Activated T-helper 1 cell treated with Interleukin-2 at 50 U/mL for 16 hours (primary cell): ENCODE results near the gene MERTK.
"Not testable (repeated sequence)": the region's sequence is repeated elsewhere in the genome, so short reads cannot be mapped to it uniquely, and the experiment has no call there.

Experiments
- DNase-seq: peaks from one replicate; pipeline ENCODE4 v3.0.0-alpha.2; 2020; ENCODE audit warnings: low read depth

Gene MERTK

DNA sequence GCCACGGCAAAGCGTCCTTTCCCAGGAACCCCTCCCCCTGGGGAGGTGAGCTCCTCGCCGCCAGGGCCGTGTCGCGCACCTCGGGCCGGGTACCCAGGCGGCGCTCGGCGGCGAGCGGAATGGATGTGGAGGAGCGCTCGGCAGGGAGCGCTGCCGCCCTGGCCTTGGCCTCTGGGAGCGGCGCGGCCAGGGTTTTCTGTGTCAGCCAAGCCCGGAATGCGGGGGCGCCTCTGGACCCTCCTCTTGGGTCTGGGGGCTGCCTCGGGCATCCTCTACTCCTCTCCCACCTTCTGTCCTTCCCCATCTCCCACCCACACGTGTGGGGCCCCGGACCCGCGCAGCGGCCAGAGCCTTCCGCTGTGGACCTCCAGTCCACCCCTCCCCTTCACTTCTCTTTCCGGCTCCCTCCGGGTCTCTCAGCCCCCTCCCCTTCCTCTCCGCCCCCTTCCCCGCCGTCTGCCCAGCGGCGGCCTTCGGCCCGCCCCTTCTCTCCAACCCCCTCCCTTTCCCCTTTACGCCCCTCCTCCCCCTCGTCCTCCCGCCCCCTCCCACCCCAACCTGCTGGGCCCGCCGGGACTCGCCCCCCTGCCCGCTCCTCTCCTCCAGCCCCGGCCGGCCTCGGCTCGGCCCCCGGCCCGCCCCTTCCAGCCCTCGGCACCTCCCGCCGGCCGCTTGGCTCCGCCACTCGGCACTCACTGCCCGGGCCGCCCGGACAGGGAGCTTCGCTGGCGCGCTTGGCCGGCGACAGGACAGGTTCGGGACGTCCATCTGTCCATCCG lies at the start of gene MERTK:
TSS of gene MERTK (plus strand) at position 684 of the 779 bp plus-strand sequence. CDS start 129 bp downstream, outside the sequence.
- DNase-seq, result peak; percentile 22

DNA sequence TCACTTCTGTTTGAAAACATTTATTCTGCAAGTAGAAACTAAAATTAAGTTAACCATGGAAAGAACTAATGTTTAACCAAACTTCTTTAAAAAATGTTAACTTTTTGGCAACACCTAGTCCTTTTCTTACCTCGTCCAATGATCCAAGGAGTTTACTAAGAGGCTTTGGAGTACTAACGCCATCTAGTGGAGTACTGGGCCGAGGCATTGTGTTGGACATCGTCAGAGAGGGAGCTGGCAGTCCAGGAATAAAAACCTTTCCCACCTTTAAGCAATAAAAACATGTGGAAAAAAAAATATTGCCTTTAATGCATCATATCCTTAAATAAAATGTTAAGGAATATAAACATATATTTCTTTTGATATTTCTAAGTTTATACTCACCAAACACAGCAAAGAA lies 47.8 kb upstream of the MERTK start:
- not testable (repeated sequence) for DNase-seq

DNA sequence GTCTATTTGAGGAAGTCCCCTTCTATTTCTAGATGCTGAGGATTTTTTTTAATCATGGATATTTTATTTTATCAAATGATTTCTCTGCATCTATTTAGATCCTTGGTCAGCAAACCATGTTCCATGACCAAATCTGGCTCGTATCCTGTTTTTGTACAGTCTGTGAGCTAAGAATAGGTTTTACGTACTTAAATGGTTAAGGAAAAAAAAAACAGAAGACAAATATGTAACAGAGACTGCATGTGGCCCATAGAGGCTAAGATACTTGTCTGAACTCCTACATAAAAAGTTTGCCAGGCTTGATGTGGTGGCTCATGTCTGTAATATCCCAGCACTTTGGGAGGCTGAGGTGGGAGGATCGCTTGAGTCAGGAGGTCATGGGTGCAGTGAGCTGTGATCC lies 45.9 kb upstream of the MERTK start:
- not testable (repeated sequence) for DNase-seq

DNA sequence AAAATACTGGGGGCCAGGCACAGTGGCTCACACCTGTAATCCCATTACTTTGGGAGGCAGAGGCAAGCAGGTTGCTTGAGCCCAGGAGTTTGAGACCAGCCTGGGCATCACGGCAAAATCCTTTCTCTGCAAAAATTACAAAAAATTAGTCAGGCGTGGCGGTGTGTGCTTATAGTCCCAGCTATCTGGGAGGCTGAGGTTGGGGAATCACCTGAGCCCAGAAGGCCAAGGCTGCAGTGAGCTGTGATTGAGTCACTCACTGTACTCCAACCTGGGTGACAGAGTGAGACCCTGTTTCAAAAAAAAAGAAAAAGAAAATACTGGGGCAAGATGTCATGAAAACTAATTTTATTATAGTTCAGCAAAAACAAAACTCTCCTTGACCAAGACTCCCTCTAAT lies 38.4 kb upstream of the MERTK start:
- not testable (repeated sequence) for DNase-seq

DNA sequence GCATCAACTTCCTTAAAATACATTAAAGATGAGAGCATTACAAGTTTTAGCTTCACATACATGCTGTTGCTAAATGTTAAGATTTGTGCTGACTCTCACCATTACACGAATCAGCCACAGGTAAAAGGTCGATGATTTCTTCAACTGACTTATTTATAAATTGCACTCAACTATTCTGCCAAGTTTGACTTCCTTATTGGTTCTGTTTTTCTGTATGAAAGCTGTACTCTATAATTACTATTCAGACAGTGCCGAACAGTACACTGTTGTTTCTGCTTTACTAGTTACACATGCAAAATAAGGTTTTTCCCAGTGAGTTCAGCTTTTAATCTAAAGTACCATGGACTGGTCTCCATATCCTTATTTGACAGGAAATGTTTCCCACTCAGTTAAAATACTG lies 33.3 kb upstream of the MERTK start:
- DNase-seq, result not testable (repeated sequence)

DNA sequence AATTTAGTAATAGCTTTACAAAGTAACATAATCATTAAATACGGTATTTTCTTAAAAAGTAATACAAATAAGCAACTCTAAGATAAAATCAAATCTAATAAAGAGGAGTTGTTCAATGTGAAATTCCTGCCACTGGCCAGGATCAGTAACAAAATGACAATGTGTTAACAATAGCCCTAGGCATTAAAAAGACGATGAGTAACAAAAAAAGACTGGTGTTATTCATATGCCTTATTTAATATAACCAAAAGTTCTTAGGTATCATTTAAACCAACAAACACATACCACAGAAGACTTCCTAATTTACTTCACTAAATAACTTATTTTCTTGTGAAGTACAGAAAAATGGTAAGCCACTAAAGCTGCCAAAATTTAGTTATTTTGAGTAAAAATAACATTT lies 25.6 kb upstream of the MERTK start:
- DNase-seq, result not testable (repeated sequence)

DNA sequence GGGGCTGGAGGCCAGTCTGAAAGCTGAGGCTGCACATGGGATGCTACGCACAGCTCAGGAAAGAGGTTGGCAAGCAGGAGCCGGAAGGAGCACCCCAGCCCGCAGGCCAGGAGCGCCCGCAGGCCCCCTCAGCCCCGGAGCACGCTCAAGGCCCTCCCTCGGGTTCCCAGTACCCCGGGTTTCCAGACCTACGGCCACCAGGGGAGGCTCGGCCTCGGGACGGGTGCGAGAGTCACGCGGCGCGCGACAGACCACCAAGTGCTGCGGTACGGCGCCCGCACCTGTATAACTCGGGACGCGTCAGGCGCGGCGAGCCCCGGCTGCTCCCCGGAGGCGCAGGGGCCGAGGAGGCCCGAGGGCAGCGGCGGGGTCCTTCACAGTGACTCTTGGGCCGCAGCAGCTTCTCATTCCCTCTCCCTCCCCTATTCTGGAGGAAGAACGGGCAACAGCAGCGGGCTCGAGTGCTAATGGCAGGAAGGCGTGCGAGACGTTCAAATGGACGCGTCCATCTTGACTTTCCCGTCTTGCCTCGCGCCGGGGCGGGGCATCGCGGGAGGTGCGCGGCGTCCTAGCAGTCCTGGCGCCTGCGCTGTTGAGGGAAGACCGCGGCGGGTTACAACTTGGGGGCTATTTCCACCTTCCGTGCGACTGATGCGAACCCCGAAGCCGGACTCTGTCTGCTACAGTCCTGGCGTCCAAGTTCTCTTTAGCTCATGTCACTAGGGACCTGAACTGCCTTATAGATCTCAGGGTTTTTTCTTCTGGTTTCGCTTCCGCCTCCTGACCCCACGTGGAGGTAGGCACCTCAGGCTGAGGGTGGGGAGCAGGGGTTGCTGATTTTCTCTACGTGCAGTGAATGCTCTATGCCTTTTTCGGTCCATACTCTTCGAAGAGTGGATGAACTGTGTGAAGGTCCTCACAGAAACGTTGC lies 14.5 kb upstream of the MERTK start, which contains the start of gene ANAPC1:
TSS of gene ANAPC1 (minus strand) at position 533 of the 931 bp plus-strand sequence. CDS start 3,368 bp downstream, outside the sequence.
- peak; percentile 74 for DNase-seq

DNA sequence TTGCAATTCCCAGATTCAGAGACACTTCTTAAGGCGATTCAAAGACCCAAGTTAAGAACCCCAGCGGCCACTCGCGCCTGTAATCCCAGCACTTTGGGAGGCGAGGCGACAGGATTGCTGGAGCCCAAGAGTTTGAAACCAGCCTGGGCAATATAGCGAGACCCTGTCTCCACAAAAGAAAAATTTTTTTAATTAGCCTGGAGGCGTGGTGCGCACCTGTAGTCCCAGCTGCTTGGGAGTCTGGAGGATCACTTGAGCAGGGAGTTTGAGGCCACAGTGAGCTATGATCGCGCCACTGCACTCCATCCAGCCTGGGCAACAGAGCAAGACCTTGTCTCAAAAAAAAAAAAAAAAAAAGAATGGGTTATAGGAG lies 13.8 kb upstream of the MERTK start:
- no peak for DNase-seq

DNA sequence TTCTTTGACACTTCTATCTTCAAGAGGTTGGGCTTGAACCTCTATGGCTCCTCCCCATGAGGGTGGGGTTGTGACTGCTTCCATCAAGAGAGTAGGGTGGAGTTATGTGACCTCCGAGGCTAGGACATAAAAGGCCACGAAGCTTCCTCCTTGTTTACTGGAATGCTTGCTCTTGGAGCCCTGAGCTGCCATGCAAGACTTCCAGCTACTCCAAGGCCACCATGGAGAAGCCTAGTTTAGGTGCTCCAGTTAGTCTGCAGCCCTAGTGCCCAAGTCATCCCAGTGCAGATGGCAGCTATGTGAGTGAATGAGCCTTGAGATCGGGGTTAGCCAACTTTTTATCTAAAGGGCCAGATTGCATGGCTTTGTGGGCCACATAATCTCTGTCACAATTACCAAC lies 2.4 kb upstream of the MERTK start:
- no peak for DNase-seq

DNA sequence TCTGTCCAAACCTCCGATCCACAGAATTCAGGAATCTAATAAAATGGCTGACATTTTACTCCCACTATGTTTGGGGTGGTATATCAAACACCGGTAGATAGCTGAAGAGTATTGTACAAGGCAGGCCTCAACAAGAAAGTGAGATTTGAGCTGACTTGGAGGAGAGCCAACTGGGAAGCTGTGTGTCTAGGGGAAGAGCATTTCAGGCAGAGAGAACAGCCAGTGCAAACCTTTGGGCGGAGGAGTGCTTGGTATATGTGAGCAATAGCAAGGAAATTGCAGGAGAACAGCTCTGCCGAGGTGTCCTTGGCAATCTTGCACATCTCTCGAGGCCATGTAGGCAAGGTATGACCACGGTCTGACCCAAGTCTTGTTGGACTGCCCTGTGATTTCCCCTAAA lies 1.8 kb upstream of the MERTK start:
- DNase-seq, result no peak

DNA sequence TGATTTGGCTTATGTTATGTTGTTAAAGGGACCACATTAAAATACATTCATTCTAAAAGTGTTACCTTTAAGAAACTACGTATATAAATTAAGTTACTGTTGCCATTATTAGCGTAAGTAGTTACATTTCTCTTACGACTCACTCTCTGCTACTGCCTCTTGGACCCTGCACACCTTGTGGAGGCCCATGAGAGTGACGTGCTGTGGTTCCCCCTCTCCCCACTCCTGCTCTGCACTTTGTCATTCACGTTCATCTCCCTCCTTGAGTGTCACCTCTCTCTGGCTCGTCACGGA lies 830 bp upstream of the MERTK start:
- DNase-seq, result no peak

DNA sequence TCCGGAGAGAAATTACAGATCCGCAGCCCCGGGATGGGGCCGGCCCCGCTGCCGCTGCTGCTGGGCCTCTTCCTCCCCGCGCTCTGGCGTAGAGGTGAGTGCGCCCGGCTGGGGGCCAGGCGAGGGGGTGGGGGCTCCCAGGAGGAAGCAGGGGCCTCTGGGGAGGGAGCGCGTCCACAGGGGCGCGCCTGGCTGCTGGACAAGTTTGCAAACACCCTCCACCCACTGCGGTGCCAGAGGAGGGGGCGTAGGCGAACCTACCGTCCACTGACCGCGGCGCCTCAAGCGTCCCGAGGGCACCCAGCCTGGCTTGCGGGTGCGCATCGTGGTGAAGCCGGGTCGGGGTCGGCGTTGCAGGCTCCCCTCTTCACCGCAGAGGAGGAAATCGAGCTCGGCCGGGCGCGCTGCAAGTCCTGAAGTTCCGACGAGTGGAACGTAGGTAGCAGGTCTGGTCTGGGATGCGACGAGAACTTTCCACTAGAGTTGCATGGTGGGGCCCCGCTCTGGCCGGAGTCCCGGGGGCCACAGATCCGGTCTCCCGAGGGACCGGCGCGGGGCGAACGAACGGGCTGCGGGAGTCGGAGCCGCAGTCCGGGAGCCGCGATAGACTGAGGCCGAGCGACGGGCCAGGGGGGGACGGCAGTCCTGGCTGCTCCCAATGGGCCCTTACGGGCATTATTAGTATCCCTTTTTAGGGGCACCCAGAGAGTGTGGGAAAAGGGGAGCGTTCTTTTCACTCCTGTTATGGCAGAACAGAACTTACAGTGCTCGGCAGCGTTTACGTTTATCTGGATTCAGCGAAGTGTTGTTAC lies 502 bp downstream of the MERTK start:
- peak; percentile 1 for DNase-seq

DNA sequence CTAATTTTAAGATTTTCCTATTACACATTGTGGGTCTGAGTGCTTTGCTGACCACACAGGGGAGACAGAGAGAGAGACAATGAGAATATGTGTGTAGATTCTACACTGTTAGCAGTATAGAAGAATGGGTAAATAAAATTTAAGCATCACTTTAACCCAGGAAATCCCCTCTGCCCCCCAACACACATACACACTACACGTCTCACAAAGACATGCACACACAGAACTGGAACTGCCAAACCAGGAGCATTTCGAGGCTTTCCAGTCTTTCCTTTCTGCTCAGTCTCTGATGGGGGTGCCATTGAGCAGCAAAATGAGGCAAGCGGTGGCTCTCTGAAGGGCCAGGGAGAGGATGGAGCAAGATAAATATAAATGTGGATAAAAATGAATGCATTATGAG lies 2.5 kb downstream of the MERTK start:
- DNase-seq, result no peak

DNA sequence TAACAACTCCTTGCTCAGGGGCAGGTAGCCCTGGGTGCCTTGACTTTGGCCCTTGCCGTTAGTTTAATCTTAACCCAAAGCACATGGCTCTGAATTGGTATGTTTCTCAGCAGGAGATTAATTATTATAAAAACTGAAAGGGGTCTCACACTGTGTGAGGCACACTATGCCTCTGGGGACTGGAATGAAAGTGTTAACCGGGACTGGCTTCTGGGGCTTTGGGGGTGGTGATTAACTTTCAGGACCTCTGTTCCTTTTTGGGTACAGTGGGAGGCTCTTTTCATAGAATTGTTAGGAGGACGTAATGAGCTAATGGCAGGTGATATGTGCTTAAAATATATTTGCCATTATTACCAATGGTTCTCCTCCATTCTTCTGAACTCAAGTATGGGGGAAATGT lies 5.1 kb downstream of the MERTK start:
- no peak for DNase-seq

DNA sequence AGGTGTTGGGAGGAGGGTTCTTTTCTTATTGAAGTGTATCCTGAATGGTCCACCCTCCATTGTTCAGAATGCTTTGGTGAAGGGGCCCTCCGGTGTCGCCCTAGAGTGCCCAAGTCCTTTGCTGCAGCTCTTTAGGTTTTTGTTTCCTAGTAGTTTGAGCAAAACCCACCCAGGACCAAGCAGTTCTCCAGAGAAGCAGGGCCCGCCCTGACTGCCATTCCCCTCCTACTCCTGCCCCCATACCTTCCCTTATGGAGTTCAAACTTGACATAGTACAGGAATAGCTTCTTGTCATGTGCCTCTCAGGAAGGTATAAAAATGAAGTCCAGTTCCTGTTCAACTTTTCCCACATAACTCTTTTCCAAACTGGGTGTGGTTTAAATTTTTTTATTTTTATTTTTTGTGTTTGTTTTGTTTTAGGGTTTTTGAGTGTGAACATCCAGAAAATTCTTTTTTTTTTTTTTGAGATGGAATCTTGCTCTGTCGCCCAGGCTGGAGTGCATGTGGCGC lies 5.6 kb downstream of the MERTK start:
- no peak for DNase-seq

DNA sequence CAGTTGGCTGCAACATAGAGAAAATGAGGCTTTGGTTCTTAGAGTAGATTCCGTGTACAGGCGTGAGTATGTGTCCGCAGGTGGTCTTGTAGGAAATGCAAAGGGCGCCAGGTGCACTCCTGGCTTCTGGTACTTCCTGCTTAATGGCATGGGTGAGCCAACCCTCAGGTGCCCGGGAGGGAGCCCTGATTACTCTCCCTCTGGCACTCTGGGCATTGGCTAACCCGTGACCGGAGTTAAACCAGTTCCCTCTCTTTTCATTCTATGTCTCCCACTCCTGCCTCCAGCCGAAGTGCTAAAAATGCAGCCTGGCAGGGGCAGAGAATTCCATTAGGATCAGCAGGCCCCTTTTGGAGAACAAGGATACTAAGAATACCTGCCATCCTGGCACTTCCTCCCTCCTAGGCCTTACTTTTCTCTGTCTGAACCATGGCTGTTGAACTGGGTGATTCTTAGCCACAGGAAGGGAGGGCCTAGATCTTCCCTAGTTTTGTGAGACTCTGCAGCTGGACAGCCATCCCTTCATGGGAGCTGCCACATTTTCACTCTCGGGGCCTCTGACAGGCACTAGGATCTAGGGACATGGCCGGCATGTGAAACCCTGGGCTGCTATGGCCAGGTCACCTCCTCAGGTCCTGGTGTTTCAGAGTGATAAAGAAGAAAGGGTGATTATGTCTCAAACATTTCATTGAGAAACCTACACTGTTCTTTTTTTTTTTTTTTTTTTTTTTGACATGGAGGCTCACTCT lies 6.5 kb downstream of the MERTK start:
- DNase-seq, result no peak

DNA sequence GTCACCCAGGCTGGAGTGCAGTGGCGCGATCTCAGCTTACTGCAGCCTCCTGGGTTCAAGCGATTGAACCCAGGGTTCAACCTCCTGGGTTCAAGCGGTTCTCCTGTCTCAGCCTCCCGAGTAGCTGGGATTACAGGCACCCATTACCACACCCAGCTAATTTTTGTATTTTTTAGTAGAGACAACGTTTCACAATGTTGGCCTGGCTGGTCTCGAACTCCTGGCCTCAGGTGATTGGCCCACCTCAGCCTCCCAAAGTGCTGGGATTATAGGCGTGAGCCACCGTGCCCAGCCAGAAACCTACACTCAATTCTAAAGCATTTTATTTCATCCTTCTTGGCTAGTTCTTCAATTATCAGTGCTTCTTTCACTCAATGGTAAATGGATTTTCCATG lies 7.1 kb downstream of the MERTK start:
- DNase-seq, result not testable (repeated sequence)

DNA sequence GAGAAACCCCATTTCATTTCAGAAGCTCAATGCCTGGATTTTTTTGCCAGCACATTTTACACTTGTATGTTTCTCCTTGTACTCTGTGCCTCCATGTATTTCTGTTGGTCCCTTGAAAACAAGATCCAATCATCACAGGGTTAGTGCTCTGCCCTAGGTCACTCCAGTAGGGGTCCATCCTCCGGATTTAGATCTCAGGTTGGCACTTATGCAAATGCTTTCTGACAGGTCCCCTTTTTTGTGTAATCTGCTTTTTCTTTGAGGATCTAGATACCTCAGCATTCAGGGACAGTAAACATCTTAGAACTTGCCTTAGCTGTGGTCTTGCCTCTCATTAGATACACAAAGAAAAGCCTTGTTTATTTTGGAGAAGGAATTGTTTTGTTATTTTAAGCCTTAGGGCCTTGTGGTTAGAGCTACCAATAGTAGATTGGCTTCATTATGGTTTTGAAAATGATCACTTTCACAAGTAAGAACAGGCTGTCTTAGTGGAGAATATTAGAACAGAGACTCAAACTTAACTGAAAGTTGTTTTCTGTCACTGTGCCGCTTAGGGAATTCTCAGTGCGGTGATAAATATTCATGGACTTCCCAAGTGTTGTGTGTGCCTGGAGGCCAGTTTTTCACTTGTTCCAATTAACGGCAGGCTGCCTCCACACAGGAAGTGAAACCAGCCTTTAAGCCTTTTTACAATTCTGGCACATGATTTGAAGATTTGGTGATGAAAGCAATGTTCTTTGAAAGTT lies 7.8 kb downstream of the MERTK start:
- DNase-seq, result no peak

DNA sequence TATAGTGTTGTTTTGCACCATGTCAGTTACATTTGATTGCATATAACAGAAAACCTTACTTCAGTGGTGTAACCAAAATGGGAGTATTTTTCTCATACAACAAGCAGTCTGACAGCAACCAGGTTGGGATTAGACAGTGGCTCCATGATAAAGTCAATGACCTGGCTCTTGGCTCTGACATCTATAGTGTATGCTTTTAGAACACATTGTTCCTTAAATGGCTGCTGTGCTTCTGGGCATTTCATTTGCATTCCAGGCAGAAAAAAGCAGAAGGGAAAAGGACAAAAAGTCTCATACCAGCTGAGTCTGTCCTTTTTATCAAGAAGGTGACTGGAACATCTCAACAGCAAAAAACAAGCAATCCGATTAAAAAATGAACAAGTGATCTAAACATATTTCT lies 10.2 kb downstream of the MERTK start:
- no peak for DNase-seq

DNA sequence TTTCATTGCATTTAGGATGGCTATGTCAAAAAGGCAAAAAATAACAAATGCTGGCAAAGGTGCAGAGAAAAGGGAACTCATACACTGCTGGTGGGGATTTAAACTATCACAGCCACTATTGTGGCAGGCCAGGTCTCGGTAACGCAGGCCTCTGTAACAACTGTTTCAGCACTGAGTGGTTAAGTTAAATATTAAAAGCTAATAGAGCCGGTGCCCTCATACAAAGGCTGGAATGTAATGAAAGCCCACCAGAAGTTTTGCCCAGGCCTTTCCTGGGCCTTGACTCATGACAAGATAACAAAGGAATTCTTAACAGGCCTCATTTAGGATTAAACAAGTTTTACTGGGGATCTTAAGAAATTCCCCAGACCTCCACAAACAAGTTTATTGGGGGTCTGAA lies 10.7 kb downstream of the MERTK start:
- DNase-seq, result no peak

DNA sequence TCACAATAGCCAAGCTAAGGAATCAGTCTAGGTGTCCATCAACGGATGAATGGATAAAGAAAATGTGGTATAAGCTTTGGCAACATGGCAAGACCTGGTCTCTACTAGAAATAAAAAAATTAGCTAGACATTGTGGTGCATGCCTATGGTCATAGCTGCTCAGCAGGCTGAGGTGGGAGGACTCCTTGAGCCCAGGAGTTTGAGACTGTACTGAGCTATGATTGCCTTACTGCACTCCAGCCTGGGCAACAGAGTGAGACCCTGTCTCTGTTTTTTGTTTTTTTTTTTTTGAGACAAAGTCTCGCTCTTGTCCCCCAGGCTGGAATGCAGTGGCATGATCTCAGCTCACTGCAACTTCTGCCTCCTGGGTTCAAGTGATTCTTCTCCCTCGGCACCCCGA lies 11.6 kb downstream of the MERTK start:
- DNase-seq, result not testable (repeated sequence)
